ENCODE measurements around the gene KCNQ2.

- TF ChIP-seq CTCF (IDR thresholded peaks at IDR 0.05) (no peak), POLR2A (IDR thresholded peaks at IDR 0.05) (no peak)
Measured at GRCh38 chr20:63422653-63423052, 49.8 kb downstream of the KCNQ2 start.
